Gastroesophageal sphincter (tissue), 4 donors: ENCODE results near the gene PCNT. TPM values are rescaled to one million over a fixed set of nuclear protein-coding genes. Genes with fewer than 3 reads are reported as not detected.

Experiments used
- ATAC-seq: fragments of 150-250 bp; one replicate; pipeline ENCODE4 v1.9.1; 2016; ENCODE audit warnings: mild to moderate bottlenecking, moderate library complexity
- H3K27ac ChIP-seq, 4 donors: fragments of 200-600 bp; sonication (generic) in 3 of 4; 1 replicate in 3 of 4; 2 replicates in 1 of 4; pipeline ENCODE4 v1.5.1; 2016 to 2019
- H3K27me3 ChIP-seq: fragments of 200-600 bp; sonication (generic); one replicate; pipeline ENCODE4 v1.5.1; 2019
- H3K36me3 ChIP-seq, 2 donors: fragments of 200-600 bp; sonication (generic); one replicate each; pipeline ENCODE4 v1.5.1; 2019; ENCODE audit warnings: control low read depth in 1 of 2
- H3K4me1 ChIP-seq, 3 donors: fragments of 200-600 bp; sonication (generic); 1 replicate in 2 of 3; 2 replicates in 1 of 3; pipeline ENCODE4 v1.5.1; 2016 to 2019; ENCODE audit warnings: control low read depth in 2 of 3
- H3K4me3 ChIP-seq, 2 donors: fragments of 200-600 bp; sonication (generic); one replicate each; pipeline ENCODE4 v1.5.1; 2019; ENCODE audit warnings: mild to moderate bottlenecking in 1 of 2, moderate library complexity in 1 of 2
- H3K9me3 ChIP-seq, 3 donors: fragments of 200-600 bp; sonication (generic); one replicate each; pipeline ENCODE4 v1.5.1; 2017 to 2019; ENCODE audit warnings: control low read depth in 2 of 3
- CTCF ChIP-seq, 4 experiments: fragments of 200-600 bp in 2 of 4; fragments of 450-650 bp in 2 of 4; sonication (generic) in 1 of 4; IDR thresholded peaks; one replicate each; pipeline ENCODE4 v1.5.1; 2017 to 2019; ENCODE audit warnings: antibody characterized with exemption in 4 of 4, mild to moderate bottlenecking in 2 of 4, moderate library complexity in 2 of 4
- EP300 ChIP-seq: sonication (generic); formaldehyde crosslinking; IDR thresholded peaks from one replicate; pipeline ENCODE4 v1.6.1; 2017; ENCODE audit warnings: antibody characterized with exemption, mild to moderate bottlenecking
- POLR2A ChIP-seq, 2 donors: fragments of 450-650 bp; IDR thresholded peaks; one replicate each; pipeline ENCODE4 v1.6.1; 2017; ENCODE audit warnings: antibody characterized with exemption in 2 of 2, mild to moderate bottlenecking in 2 of 2, moderate library complexity in 1 of 2
- POLR2AphosphoS5 ChIP-seq: sonication (generic); formaldehyde crosslinking; IDR thresholded peaks from one replicate; pipeline ENCODE4 v1.6.1; 2017; ENCODE audit warnings: antibody characterized with exemption
- WGBS, 2 donors: methylation state at CpG; one replicate each; pipeline ENCODE4 v1.1.5; 2018; ENCODE audit warnings: low coverage in 1 of 2; 5-methylcytosine and 5-hydroxymethylcytosine counted together
- total RNA-seq, 4 donors: library from RNA; depleted of rRNA; stranded (reverse); fragments of >200 nt; gene quantifications; one replicate each; pipeline ENCODE4 v1.1.0, GENCODE V29; 2016

Gene PCNT
- total RNA-seq, 4 donors from 2014 or later = 24.3 to 31.1 (median 27.3) TPM

- Histone ChIP-seq H3K4me1 (no peaks in the 10 kb centered on the region), H3K36me3 (peaks cover 0 to 88% of the 10 kb centered on the region in 2 donors), H3K27me3 (no peaks in the 10 kb centered on the region), H3K27ac (no peak overlapping the region), H3K4me3 (no peak overlapping the region), H3K9me3 (no peaks in the 10 kb centered on the region)
- 20 to 73% methylated on average over 1 to 3 of the region's 12 CpGs for WGBS, 2 donors
- TF ChIP-seq POLR2AphosphoS5 = no peak
- TF ChIP-seq EP300 = no peak
- TF ChIP-seq POLR2A (IDR thresholded peaks at IDR 0.05) = no peak
- no peak for TF ChIP-seq CTCF (IDR thresholded peaks at IDR 0.05)
- ATAC-seq = no peak
Observed at GRCh38 chr21:46347791-46348381, 23.9 kb downstream of the PCNT start.

GRCh38 chr21:46349134-46349760 is 25.3 kb downstream of the PCNT start:
- no peaks in the 10 kb centered on the region for H3K27me3 ChIP-seq
- H3K27ac ChIP-seq = no peak overlapping the region
- H3K4me1 ChIP-seq = no peaks in the 10 kb centered on the region
- TF ChIP-seq EP300 (no peak), POLR2AphosphoS5 (no peak), CTCF (IDR thresholded peaks at IDR 0.05) (no peak), POLR2A (IDR thresholded peaks at IDR 0.05) (no peak)
- H3K4me3 ChIP-seq = no peak overlapping the region
- no peak for ATAC-seq
- H3K9me3 ChIP-seq = no peaks in the 10 kb centered on the region
- WGBS, 2 donors = 93 to 96% methylated on average over 10 to 11 of the region's 17 CpGs
- peaks cover 0 to 100% of the 10 kb centered on the region in 2 donors for H3K36me3 ChIP-seq

- peaks cover 0 to 100% of the 10 kb centered on the region in 2 donors for H3K36me3 ChIP-seq
- ATAC-seq = no peak
- H3K9me3 ChIP-seq = no peaks in the 10 kb centered on the region
- no peak for TF ChIP-seq EP300
- TF ChIP-seq POLR2A (IDR thresholded peaks at IDR 0.05) = no peak
- no peak for TF ChIP-seq POLR2AphosphoS5
- no peak for TF ChIP-seq CTCF (IDR thresholded peaks at IDR 0.05)
- WGBS, 2 donors = 80% methylated on average over 1 of the region's 8 CpGs; no CpG with 5 or more reads in 1 of the 2 donors
- no peaks in the 10 kb centered on the region for H3K4me1 ChIP-seq
- no peak overlapping the region for H3K4me3 ChIP-seq
- H3K27ac ChIP-seq = no peak overlapping the region
- H3K27me3 ChIP-seq = no peaks in the 10 kb centered on the region
Observed at GRCh38 chr21:46350571-46350970, 26.6 kb downstream of the PCNT start.

- 94 to 100% methylated on average over 5 to 9 of the region's 13 CpGs for WGBS, 2 donors
- H3K36me3 ChIP-seq = peaks cover 0 to 100% of the 10 kb centered on the region in 2 donors
- no peak for TF ChIP-seq POLR2AphosphoS5
- no peak for TF ChIP-seq CTCF (IDR thresholded peaks at IDR 0.05)
- TF ChIP-seq POLR2A (IDR thresholded peaks at IDR 0.05) = no peak
- no peak for TF ChIP-seq EP300
Observed at GRCh38 chr21:46350981-46351380, 27.0 kb downstream of the PCNT start.

More at GRCh38 chr21:46350981-46351380, 27.0 kb downstream of the PCNT start:
- H3K27me3 ChIP-seq = no peaks in the 10 kb centered on the region
- no peak overlapping the region for H3K4me3 ChIP-seq
- H3K9me3 ChIP-seq = no peaks in the 10 kb centered on the region
- no peaks in the 10 kb centered on the region for H3K4me1 ChIP-seq
- H3K27ac ChIP-seq = no peak overlapping the region
- no peak for ATAC-seq
